ENCODE measurements around the gene OR2G2. TPM values are rescaled to one million over a fixed set of nuclear protein-coding genes. Genes with fewer than 3 reads are reported as not detected.

Gene OR2G2
- total RNA-seq, 1 donor from 2014 or later = not detected

- H3K4me3 Mint-ChIP-seq (ENCODE audit: unreplicated experiment) = no peak overlapping the region
- no peak for TF ChIP-seq CTCF (IDR thresholded peaks at IDR 0.05)
- peaks cover 3% of the 10 kb centered on the region for H3K9me3 Mint-ChIP-seq (ENCODE audit: unreplicated experiment)
- H3K36me3 Mint-ChIP-seq (ENCODE audit: unreplicated experiment) = no peaks in the 10 kb centered on the region
- no peaks in the 10 kb centered on the region for H3K27me3 Mint-ChIP-seq (ENCODE audit: unreplicated experiment)
- no peak overlapping the region for H3K27ac Mint-ChIP-seq (ENCODE audit: unreplicated experiment)
- DNase-seq (ENCODE audit: extremely low spot score, unreplicated experiment) = no peak
- peaks cover 7% of the 10 kb centered on the region for H3K4me1 Mint-ChIP-seq (ENCODE audit: unreplicated experiment)
These were observed 26.4 kb upstream of the OR2G2 start for GRCh38 chr1:247561711-247562110.

GRCh38 chr1:247562198-247562597 lies 26.0 kb upstream of the OR2G2 start:
- no peaks in the 10 kb centered on the region for H3K36me3 Mint-ChIP-seq (ENCODE audit: unreplicated experiment)
- no peak overlapping the region for H3K27ac Mint-ChIP-seq (ENCODE audit: unreplicated experiment)
- H3K4me3 Mint-ChIP-seq (ENCODE audit: unreplicated experiment) = no peak overlapping the region
- no peaks in the 10 kb centered on the region for H3K9me3 Mint-ChIP-seq (ENCODE audit: unreplicated experiment)
- no peaks in the 10 kb centered on the region for H3K27me3 Mint-ChIP-seq (ENCODE audit: unreplicated experiment)
- DNase-seq (ENCODE audit: extremely low spot score, unreplicated experiment) = no peak
- peaks cover 7% of the 10 kb centered on the region for H3K4me1 Mint-ChIP-seq (ENCODE audit: unreplicated experiment)
- TF ChIP-seq CTCF (IDR thresholded peaks at IDR 0.05) = no peak

GRCh38 chr1:247574236-247574635 lies 13.9 kb upstream of the OR2G2 start:
- peaks cover 16% of the 10 kb centered on the region for H3K9me3 Mint-ChIP-seq (ENCODE audit: unreplicated experiment)
- DNase-seq (ENCODE audit: extremely low spot score, unreplicated experiment) = no peak
- H3K27ac Mint-ChIP-seq (ENCODE audit: unreplicated experiment) = no peak overlapping the region
- no peak overlapping the region for H3K4me3 Mint-ChIP-seq (ENCODE audit: unreplicated experiment)
- no peaks in the 10 kb centered on the region for H3K27me3 Mint-ChIP-seq (ENCODE audit: unreplicated experiment)
- no peaks in the 10 kb centered on the region for H3K36me3 Mint-ChIP-seq (ENCODE audit: unreplicated experiment)
- no peaks in the 10 kb centered on the region for H3K4me1 Mint-ChIP-seq (ENCODE audit: unreplicated experiment)
- TF ChIP-seq CTCF (IDR thresholded peaks at IDR 0.05) = no peak

- Mint-ChIP-seq H3K27me3 (ENCODE audit: unreplicated experiment) (no peaks in the 10 kb centered on the region), H3K36me3 (ENCODE audit: unreplicated experiment) (no peaks in the 10 kb centered on the region), H3K4me3 (ENCODE audit: unreplicated experiment) (no peak overlapping the region), H3K4me1 (ENCODE audit: unreplicated experiment) (no peaks in the 10 kb centered on the region), H3K27ac (ENCODE audit: unreplicated experiment) (no peak overlapping the region), H3K9me3 (ENCODE audit: unreplicated experiment) (peaks cover 15% of the 10 kb centered on the region)
- TF ChIP-seq CTCF (IDR thresholded peaks at IDR 0.05) = no peak
- DNase-seq (ENCODE audit: extremely low spot score, unreplicated experiment) = no peak
These were observed 13.5 kb upstream of the OR2G2 start for GRCh38 chr1:247574664-247575063.

- TF ChIP-seq CTCF (IDR thresholded peaks at IDR 0.05) = peak; percentile 60
- Mint-ChIP-seq H3K4me1 (ENCODE audit: unreplicated experiment) (no peaks in the 10 kb centered on the region), H3K9me3 (ENCODE audit: unreplicated experiment) (no peaks in the 10 kb centered on the region), H3K36me3 (ENCODE audit: unreplicated experiment) (no peaks in the 10 kb centered on the region), H3K4me3 (ENCODE audit: unreplicated experiment) (no peak overlapping the region), H3K27ac (ENCODE audit: unreplicated experiment) (no peak overlapping the region), H3K27me3 (ENCODE audit: unreplicated experiment) (no peaks in the 10 kb centered on the region)
- DNase-seq (ENCODE audit: extremely low spot score, unreplicated experiment) = no peak
These were observed 11.6 kb upstream of the OR2G2 start for GRCh38 chr1:247576514-247576913.

Data from osteocyte (in vitro differentiated cells).